Osteocyte (in vitro differentiated cells): Measurements from ENCODE around the gene MAPK1IP1L. TPM values are rescaled to one million over a fixed set of nuclear protein-coding genes. Genes with fewer than 3 reads are reported as not detected.
"Not testable (repeated sequence)": the region's sequence is repeated elsewhere in the genome, so short reads cannot be mapped to it uniquely, and the experiment has no call there.

Experiments used
- DNase-seq: peaks from one replicate; pipeline ENCODE4 v3.0.0; 2021; ENCODE audit warnings: mixed read lengths; ENCODE audit not compliant: unreplicated experiment; ENCODE audit errors: extremely low spot score
- H3K27ac Mint-ChIP-seq: one replicate; pipeline ENCODE4 v1.8.0; 2021; ENCODE audit warnings: mild to moderate bottlenecking, mixed read lengths; ENCODE audit not compliant: unreplicated experiment
- H3K27me3 Mint-ChIP-seq: one replicate; pipeline ENCODE4 v1.8.0; 2021; ENCODE audit warnings: mixed read lengths; ENCODE audit not compliant: unreplicated experiment
- H3K36me3 Mint-ChIP-seq: one replicate; pipeline ENCODE4 v1.8.0; 2021; ENCODE audit warnings: mixed read lengths; ENCODE audit not compliant: unreplicated experiment
- H3K4me1 Mint-ChIP-seq: one replicate; pipeline ENCODE4 v1.8.0; 2021; ENCODE audit warnings: mixed read lengths; ENCODE audit not compliant: unreplicated experiment
- H3K4me3 Mint-ChIP-seq: one replicate; pipeline ENCODE4 v1.8.0; 2021; ENCODE audit warnings: mild to moderate bottlenecking, moderate library complexity, mixed read lengths; ENCODE audit not compliant: unreplicated experiment
- H3K9me3 Mint-ChIP-seq: one replicate; pipeline ENCODE4 v1.8.0; 2021; ENCODE audit warnings: mixed read lengths; ENCODE audit not compliant: unreplicated experiment
- CTCF ChIP-seq: fragments of 200-600 bp; sonication (generic); IDR thresholded peaks from 2 replicates; pipeline ENCODE4 v1.5.0; 2021; ENCODE audit warnings: antibody characterized with exemption, mild to moderate bottlenecking, moderate library complexity
- total RNA-seq: library from RNA; stranded (reverse); gene quantifications from 2 replicates; pipeline ENCODE4 v1.2.1, GENCODE V29; 2021

MAPK1IP1L gene
- total RNA-seq, 1 donor from 2014 or later, result 102 TPM

GRCh38 chr14:55074662-55075061 is 23.2 kb downstream of the MAPK1IP1L start:
- Mint-ChIP-seq H3K4me3 (no peak overlapping the region), H3K27me3 (no peaks in the 10 kb centered on the region), H3K36me3 (no peaks in the 10 kb centered on the region), H3K27ac (no peak overlapping the region), H3K4me1 (peaks cover 25% of the 10 kb centered on the region), H3K9me3 (no peaks in the 10 kb centered on the region)
- DNase-seq, result no peak
- TF ChIP-seq CTCF, result no peak

GRCh38 chr14:55075628-55076175 is 24.3 kb downstream of the MAPK1IP1L start:
- no peaks in the 10 kb centered on the region for H3K36me3 Mint-ChIP-seq
- H3K9me3 Mint-ChIP-seq, result no peaks in the 10 kb centered on the region
- peaks cover 25% of the 10 kb centered on the region for H3K4me1 Mint-ChIP-seq
- H3K27me3 Mint-ChIP-seq, result no peaks in the 10 kb centered on the region
- H3K27ac Mint-ChIP-seq, result no peak overlapping the region
- DNase-seq, result no peak
- TF ChIP-seq CTCF, result no peak
- no peak overlapping the region for H3K4me3 Mint-ChIP-seq

GRCh38 chr14:55077170-55078151 is 26.0 kb downstream of the MAPK1IP1L start:
- Mint-ChIP-seq H3K27ac (no peak overlapping the region), H3K36me3 (no peaks in the 10 kb centered on the region), H3K27me3 (no peaks in the 10 kb centered on the region), H3K4me3 (no peak overlapping the region), H3K4me1 (peaks cover 19% of the 10 kb centered on the region), H3K9me3 (no peaks in the 10 kb centered on the region)
- no peak for TF ChIP-seq CTCF
- DNase-seq, result no peak

- H3K9me3 Mint-ChIP-seq, H3K27me3 Mint-ChIP-seq, H3K27ac Mint-ChIP-seq, H3K36me3 Mint-ChIP-seq, DNase-seq, H3K4me3 Mint-ChIP-seq, H3K4me1 Mint-ChIP-seq: not testable (repeated sequence)
Observed at GRCh38 chr14:55079961-55080360, 28.5 kb downstream of the MAPK1IP1L start.

GRCh38 chr14:55084401-55085059 is 33.1 kb downstream of the MAPK1IP1L start:
- peaks cover 2% of the 10 kb centered on the region for H3K4me1 Mint-ChIP-seq
- H3K27me3 Mint-ChIP-seq, result no peaks in the 10 kb centered on the region
- H3K4me3 Mint-ChIP-seq, result no peak overlapping the region
- TF ChIP-seq CTCF, result no peak
- H3K27ac Mint-ChIP-seq, result no peak overlapping the region
- H3K9me3 Mint-ChIP-seq, result no peaks in the 10 kb centered on the region
- no peak for DNase-seq
- H3K36me3 Mint-ChIP-seq, result no peaks in the 10 kb centered on the region
